Measurements from ENCODE around the gene USF2.
"Not testable (repeated sequence)": the region's sequence is repeated elsewhere in the genome, so short reads cannot be mapped to it uniquely, and the experiment has no call there.

USF2 gene

DNA sequence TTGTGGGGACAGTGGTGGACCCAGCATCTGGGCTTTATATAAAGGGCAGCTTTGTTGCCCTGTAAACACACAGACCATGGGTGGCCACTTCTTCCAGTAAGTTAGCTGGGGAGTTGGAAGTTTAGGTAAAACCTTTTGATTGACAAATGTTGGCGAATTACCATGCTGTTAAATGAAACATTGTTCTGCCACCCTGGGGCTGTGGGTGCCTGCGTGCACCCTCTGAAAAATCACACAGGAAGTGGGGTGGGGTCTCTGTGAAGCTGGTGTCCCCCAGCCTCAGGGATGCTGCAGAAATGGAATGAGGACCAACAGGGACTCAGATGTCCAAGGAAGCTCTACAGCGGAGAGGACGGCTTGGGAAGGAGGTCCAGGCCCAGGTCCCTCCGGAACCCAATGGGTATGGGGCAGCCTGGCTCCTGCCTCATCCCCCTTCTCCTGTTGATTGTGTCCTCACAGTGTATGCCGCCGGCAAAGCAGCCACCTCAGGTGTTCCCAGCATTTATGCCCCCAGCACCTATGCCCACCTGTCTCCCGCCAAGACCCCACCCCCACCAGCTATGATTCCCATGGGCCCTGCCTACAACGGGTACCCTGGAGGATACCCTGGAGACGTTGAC, 2.8 kb upstream of the USF2 start:
- no peak for DNase-seq

DNA sequence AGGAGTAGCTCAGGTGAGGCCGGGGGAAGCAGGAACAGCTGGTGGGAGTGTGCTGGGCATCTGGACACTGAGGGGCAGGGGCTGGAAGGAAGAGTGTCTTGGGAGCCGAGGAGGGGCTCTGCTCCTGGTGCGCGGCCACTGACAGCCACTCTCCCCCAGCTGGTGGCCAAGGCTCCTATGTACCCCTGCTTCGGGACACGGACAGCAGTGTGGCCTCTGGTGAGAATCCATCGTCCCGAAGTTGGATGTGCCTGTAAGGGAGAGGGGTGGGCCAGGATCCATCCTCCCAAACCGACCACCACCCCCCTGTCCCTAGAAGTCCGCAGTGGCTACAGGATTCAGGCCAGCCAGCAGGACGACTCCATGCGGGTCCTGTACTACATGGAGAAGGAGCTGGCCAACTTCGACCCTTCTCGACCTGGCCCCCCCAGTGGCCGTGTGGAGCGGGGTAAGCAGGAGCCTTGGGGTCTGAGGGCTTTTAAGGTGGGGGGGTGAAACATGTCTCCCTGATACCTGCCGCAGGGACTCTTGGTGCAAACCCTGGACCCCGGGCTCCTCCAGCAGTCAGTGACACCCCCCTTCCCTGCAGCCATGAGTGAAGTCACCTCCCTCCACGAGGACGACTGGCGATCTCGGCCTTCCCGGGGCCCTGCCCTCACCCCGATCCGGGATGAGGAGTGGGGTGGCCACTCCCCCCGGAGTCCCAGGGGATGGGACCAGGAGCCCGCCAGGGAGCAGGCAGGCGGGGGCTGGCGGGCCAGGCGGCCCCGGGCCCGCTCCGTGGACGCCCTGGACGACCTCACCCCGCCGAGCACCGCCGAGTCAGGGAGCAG, 2.0 kb upstream of the USF2 start:
- no peak for DNase-seq

- no peak for DNase-seq
These were observed 1.4 kb upstream of the USF2 start for GRCh38 chr19:35267353-35267817.

GRCh38 chr19:35267818-35268535, 785 bp upstream of the USF2 start:
- peak; percentile 73 for DNase-seq

- DNase-seq: peak; percentile 84
These were observed 816 bp downstream of the USF2 start for GRCh38 chr19:35269438-35270117.

DNA sequence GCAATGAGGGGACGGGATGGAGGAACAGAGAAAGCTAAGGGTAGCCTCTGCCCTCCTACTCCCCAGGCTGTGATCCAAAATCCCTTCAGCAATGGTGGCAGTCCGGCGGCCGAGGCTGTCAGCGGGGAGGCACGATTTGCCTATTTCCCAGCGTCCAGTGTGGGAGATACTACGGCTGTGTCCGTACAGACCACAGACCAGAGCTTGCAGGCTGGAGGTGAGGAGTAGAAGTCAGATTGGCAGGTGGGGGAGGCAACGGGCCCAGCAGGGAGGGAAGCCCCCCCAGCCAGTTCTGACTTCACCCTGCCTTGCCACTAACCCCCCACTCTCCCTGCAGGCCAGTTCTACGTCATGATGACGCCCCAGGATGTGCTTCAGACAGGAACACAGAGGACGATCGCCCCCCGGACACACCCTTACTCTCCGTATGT, 1.6 kb downstream of the USF2 start:
- no peak for DNase-seq

GRCh38 chr19:35271546-35271945, 2.8 kb downstream of the USF2 start:
- no peak for DNase-seq

DNA sequence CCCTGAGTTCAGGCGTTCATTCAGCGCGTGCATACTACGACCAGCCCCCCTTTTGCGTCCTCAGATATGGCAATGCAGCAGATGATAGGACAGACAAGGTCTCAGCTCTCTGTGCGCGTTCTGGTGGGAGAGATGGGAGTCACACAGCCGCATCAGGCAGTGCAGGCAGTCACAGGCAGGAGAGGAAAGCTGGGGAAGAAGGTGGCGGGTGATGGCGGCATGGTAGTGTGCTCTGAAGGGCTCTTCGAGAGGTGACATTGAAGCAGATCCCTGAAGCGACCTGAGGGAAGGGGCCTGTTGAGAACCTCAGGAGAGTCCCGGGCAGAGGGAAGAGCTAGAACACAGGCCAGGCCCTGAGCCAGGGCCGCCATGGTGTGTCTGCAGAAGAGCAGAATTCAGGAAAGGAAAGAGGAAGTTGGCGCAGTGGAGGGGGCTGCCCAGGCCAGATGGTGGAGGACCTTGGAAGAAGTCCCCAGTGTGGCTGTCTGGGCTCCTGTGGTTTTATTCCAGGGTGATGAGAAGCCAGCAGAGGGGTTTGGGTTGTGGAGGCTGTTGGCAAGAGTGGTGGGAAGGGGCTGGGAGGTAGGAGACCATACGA, 3.5 kb downstream of the USF2 start:
- no peak for DNase-seq

- no peak for DNase-seq
These were observed 4.3 kb downstream of the USF2 start for GRCh38 chr19:35272954-35273649.

DNA sequence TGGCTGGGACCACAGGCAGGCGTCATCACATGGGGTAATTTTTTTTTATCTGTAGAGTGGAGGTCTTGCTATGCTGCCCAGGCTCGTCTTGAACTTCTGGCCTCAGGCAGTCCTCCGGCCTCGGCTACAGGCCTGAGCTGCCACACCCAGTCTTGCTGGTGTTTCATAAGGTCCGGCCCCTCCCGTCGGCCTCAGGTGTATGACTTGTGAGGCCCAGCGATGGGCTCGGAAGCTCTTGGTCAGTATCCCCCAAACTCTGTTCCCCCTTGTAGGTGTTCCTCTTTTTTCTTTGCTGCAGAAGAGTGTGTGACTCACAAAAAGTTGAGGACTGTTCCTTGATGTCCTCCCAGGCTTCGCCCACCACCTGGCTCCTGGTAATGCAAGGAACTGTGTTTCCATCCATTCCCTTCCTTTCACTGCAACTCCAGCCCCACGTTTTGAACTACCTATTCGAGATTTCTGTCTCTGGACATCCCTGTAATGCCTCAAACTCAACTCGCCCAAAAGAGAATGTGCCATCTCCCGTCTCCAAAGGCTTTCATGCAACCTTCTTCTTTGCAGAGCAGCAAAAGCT, 5.0 kb downstream of the USF2 start:
- no peak for DNase-seq

DNA sequence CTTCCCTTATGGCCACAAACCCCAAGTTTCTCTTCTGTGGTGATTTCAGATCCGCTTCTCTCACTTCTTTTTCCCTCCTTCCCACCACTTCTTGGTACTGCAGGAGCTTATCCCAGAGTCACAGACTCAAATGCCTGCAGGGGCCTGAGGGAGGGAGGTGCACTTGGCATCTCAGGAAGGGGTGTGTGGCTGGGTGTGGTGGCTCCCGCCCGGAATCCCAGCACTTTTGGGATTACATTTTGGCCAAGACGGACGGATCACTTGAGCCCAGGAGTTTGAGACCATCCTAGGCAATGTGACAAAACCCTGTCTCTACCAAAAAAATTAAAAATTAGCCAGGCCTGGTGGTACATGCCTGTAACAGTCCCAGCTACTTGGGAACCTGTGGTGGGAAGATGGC, 5.6 kb downstream of the USF2 start:
- DNase-seq: no peak

GRCh38 chr19:35276706-35277281, 8.0 kb downstream of the USF2 start:
- DNase-seq: no peak

DNA sequence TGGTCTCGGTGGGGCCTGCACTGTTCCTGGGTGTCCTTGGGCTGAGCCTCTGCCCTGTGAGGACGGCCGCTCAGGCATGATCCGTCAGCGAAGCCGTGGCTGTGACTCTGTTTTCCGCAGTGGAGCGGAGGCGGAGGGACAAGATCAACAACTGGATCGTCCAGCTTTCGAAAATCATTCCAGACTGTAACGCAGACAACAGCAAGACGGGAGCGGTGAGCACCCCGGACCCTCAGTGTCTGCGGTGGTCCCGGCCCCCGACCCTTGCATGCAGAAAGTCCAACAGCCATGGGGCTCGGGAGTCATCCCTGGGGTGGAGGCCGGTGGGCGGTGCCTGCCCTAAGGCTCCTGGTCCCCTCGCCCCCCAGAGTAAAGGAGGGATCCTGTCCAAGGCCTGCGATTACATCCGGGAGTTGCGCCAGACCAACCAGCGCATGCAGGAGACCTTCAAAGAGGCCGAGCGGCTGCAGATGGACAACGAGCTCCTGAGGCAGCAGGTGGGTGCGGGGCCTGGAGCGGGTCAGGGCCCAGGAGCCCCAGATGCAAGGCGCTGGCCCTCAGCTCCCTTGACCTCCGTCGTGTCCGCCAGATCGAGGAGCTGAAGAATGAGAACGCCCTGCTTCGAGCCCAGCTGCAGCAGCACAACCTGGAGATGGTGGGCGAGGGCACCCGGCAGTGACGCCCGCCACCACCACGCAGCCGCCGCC, 10.0 kb downstream of the USF2 start:
- DNase-seq: no peak

DNA sequence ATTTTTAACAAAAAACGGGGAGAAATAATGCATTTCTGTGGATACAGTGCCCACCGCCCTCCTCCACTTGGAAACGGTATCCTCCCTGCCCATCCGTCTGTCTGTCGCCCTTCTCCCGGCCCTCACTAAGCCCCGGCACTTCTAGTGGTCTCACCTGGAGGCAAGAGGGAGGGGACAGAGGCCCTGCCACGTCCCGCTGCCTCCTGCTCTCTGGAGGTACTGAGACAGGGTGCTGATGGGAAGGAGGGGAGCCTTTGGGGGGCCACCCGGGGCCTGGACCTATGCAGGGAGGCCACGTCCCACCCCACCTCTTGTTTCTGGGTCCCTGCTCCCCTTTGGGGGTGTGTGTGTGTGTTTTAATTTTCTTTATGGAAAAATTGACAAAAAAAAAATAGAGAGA, 10.6 kb downstream of the USF2 start:
- DNase-seq: no peak

- no peak for DNase-seq
These were observed 11.4 kb downstream of the USF2 start for GRCh38 chr19:35279985-35280821.

- DNase-seq: no peak
These were observed 12.5 kb downstream of the USF2 start for GRCh38 chr19:35281303-35281702.

GRCh38 chr19:35284153-35285094, 15.7 kb downstream of the USF2 start:
- DNase-seq: no peak

DNA sequence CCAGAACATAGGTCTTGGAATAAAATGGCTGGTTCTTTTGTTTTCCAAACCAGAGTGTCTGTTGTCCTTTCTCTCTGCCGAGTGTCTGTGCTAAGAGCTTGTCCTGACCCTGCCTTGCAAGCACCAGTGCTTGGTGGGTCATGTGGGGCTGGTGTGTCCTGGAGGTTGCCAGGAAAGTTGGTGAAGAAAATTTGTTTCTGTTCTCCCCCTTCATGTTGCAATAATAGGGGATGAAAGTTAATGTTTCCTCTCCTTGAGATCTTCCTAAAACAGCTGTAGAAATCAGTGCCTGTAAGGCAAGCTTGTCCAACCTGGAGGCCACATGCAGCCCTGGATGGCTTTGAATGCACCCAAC, 16.3 kb downstream of the USF2 start:
- no peak for DNase-seq

GRCh38 chr19:35285465-35285864, 16.7 kb downstream of the USF2 start:
- not testable (repeated sequence) for DNase-seq
